GM13977 (cell line): ENCODE data around the gene UCN2.

Experiments used
- DNase-seq: peaks from one replicate; pipeline ENCODE4 v3.0.0; 2012; ENCODE audit warnings: low spot score
- in situ Hi-C: fragments of 300-500 bp; cut with MboI; formaldehyde crosslinking; loops from one replicate; pipeline ENCODE4 v1.12.0; 2022; ENCODE audit warnings: low sequenced_read_pairs, low pct_unique_long_range_greater_than_20kb, mixed read lengths, inconsistent platforms; ENCODE audit not compliant: unreplicated experiment
- TF ChIP-seq, protein P1 (sequence below): IDR thresholded peaks from 2 replicates; pipeline ENCODE4 v1.5.1; 2012; ENCODE audit warnings: mild to moderate bottlenecking, control low read depth; ENCODE audit not compliant: insufficient read depth; ENCODE audit errors: extremely low read depth, missing control alignments

The UCN2 gene

GRCh38 chr3:48591436-48591835, 27.9 kb upstream of the UCN2 start:
- in situ Hi-C loops: no loop called here
- DNase-seq: no peak

DNA sequence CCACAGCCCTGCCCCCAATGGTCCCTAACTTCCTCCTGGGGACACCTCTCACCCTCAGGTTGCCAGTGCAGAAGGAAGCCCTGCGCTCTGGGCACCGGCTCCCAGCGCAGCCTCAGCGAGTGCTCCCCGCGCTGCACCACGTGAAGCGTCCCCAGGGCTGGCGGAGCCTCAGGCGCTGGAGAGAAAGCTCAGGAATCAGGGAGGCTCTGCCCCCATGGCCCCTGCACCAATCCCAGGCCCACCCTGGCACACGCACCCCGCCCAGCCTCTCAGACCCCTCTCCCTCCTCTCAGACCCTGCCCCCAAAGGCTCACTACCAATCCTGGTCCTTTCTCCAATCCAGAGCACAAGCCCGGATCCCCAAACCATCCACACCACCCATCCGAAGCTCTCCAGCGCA, 24.6 kb upstream of the UCN2 start:
- TF ChIP-seq, protein P1, sequence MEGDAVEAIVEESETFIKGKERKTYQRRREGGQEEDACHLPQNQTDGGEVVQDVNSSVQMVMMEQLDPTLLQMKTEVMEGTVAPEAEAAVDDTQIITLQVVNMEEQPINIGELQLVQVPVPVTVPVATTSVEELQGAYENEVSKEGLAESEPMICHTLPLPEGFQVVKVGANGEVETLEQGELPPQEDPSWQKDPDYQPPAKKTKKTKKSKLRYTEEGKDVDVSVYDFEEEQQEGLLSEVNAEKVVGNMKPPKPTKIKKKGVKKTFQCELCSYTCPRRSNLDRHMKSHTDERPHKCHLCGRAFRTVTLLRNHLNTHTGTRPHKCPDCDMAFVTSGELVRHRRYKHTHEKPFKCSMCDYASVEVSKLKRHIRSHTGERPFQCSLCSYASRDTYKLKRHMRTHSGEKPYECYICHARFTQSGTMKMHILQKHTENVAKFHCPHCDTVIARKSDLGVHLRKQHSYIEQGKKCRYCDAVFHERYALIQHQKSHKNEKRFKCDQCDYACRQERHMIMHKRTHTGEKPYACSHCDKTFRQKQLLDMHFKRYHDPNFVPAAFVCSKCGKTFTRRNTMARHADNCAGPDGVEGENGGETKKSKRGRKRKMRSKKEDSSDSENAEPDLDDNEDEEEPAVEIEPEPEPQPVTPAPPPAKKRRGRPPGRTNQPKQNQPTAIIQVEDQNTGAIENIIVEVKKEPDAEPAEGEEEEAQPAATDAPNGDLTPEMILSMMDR: no peak
- no peak for DNase-seq
- in situ Hi-C loops: no loop called here

More at GRCh38 chr3:48591436-48591835, 27.9 kb upstream of the UCN2 start:
- TF ChIP-seq, protein P1: no peak

GRCh38 chr3:48587686-48588085, 24.1 kb upstream of the UCN2 start:
- TF ChIP-seq, protein P1: no peak
- in situ Hi-C loops: no loop called here
- DNase-seq: no peak

DNA sequence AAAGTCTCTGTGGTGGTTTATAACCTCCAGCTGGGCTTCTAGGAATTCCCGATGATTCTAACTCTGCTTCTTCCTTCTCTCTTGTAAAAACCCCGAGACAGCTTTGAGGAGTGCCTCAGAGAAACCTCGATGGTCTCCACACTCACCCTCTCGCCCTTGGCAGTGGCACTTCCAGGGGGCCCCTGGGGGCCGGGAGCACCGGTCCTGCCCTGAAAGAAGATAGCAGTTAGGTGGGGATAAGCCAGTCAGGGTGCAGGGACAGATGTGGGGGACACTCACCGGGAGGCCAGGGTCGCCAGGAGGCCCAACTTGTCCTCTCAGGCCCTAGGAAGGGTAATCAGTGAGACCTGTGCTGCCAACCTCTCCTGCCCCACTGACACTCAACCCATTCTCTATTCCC, 21.8 kb upstream of the UCN2 start:
- in situ Hi-C loops: no loop called here
- TF ChIP-seq, protein P1: no peak
- no peak for DNase-seq

- no peak for DNase-seq
- TF ChIP-seq, protein P1: no peak
- in situ Hi-C loops: no loop called here
Measured at GRCh38 chr3:48584836-48585235, 21.3 kb upstream of the UCN2 start.

DNA sequence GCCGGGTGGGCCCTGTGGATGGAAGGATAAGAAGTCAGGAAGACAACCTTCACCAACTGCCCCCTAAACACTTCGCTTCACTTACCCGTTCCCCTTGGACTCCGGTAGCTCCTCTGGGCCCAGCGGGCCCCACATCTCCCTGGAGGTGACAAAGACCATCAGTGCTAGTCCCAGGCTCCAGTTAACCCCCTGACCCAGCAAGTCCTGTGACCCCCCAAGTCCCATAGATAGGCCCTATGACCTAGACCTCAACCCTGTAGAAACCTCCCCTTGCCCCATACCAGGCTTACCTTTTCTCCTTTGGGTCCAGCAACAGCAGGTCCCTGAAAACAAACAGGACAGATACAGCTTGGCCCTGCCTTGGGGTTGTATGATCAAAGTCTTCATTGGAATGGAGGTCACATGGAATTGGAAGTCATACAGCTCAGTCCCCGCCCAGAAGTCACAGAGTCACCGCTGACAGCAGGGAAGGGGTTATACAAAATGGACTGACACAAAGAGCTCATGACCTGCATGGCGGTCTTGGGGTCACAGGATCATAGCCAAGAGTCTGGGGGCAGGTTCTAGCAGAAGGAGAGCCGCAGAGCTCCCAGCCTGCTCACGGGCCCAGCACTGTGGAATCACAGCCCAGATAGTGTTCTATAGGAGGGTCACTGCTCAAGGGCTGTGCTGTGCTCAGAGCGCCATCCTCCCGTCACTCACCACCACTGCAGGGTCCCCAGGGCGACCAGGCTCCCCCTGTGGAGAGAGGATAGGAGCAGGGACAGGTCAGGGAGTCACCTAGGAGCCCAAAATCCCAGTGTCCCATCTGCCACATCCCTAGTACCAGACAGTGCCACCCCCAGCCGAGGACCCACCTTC, 18.3 kb upstream of the UCN2 start:
- DNase-seq: no peak
- in situ Hi-C loops: no loop called here
- TF ChIP-seq, protein P1: no peak

GRCh38 chr3:48576647-48577046, 13.1 kb upstream of the UCN2 start:
- DNase-seq: no peak
- in situ Hi-C loops: no loop called here
- TF ChIP-seq, protein P1: no peak
